Hippocampal formation (tissue), 2 donors: Measurements from ENCODE around the gene TYMP.
"Not testable (repeated sequence)": the region's sequence is repeated elsewhere in the genome, so short reads cannot be mapped to it uniquely, and the experiment has no call there.

ENCODE experiments used
- DNase-seq, 2 donors: peaks; one replicate each; lab custom pipeline; 2025; lab: John Stamatoyannopoulos, UW

TYMP gene

DNA sequence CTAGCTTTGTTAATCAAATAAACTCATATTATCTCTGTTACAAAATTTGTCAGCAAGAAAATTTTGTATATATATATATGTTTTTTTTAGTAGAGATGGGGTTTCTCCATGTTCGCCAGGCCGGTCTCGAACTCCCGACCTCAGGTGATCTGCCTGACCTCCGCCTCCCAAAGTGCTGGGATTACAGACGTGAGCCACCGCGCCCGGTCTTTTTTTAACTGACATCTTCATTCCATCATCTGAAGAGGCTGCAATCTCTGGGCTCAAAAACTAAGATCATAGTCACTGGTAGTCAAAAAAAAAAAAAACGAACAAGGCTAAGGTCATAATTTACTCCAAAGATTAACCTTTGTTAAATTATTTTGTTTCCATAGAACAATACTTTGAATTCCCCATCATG lies 10.6 kb upstream of the TYMP start:
- no peak for DNase-seq

DNA sequence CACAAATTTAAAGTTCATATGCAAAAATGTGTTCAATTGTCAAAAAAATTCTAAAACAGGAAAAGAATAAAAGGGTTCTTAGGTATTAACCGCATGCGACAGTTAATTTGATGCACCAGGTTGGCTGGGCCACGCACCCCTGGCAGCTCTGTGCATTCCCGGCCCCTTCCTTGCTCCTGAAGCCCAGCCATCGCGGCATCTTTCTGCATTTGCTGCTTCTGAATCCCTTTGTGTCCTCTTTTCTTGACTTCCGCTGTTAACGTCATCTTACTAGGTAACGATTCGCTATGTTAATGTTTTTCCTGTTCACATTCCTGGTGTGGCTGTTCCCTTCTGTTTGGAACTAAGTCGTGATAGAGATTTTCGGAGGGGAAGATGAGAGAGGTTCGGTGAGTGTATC lies 8.0 kb upstream of the TYMP start:
- DNase-seq, result no peak

DNA sequence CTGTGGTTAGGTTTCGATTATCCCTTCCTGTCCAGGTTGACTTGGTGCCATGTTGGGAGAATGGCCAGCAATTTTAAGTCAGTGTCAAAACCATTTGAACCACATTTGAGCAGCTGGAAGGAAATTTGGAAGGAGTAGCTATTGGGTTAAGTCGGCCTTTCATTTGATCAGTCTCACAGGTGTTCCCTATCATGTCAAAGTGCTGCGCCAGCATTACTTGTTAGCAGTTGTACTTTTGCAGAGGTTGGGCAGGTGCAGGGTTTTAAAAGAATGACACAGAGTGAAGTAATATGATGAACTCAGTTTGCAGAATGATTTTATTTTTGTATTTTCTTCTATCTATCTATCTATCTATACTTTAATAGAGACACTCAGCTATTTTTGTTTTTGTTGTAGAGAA lies 6.4 kb upstream of the TYMP start:
- DNase-seq, result no peak

DNA sequence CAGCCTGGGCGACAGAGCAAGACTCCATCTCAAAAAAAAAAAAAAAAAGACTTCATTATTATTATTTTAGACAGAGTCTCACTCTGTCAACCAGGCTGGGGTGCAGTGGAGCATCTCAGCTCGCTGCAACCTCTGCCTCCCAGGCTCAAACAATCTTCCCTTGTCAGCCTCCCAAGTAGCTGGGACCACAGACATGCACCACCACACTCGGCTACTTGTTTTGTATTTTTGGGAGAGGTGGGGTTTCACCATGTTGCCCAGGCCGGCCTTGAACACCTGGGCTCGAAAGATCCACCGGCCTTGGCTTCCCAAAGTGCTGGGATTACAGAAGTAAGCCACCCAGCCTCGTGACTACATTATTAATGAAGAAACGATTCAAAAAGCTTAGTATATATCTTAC lies 5.3 kb upstream of the TYMP start:
- no peak for DNase-seq

DNA sequence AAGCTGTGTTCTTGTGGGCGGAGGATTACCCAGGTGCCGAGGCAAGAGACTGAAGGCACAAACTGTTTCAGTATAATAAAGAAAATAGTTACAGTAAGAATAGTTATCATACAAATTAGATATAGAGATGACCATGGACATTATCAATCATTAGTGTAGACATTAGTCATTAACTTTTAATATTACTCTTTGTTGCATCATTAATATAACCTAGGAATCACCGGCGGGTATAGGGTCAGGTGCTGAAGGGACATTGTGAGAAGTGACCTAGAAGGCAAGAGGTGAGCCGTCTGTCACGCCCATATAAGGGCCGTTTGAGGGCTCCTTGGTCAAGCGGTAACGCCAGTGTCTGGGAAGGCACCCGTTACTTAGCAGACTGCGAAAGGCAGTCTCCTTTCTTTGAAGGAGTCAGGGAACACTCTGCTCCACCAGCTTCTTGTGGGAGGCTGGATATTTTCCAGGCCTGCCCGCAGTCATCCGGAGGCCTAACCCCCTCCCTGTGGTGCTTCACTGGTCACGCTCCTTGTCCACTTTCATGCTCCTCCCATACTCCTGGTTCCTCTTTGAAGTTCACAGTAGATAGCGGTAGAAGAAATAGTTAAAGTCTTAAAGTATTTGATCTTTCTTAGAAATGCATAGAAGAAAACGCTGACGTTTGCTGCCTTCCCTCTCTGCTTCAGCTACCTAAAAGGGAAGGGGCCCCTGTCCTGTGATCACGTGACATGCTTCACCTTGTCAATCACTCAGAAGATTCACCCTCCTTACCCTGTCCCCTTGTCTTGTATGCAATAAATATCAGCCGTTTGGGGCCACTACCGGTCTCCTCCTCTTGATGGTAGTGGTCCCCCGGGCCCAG lies 4.3 kb upstream of the TYMP start:
- not testable (repeated sequence) for DNase-seq

DNA sequence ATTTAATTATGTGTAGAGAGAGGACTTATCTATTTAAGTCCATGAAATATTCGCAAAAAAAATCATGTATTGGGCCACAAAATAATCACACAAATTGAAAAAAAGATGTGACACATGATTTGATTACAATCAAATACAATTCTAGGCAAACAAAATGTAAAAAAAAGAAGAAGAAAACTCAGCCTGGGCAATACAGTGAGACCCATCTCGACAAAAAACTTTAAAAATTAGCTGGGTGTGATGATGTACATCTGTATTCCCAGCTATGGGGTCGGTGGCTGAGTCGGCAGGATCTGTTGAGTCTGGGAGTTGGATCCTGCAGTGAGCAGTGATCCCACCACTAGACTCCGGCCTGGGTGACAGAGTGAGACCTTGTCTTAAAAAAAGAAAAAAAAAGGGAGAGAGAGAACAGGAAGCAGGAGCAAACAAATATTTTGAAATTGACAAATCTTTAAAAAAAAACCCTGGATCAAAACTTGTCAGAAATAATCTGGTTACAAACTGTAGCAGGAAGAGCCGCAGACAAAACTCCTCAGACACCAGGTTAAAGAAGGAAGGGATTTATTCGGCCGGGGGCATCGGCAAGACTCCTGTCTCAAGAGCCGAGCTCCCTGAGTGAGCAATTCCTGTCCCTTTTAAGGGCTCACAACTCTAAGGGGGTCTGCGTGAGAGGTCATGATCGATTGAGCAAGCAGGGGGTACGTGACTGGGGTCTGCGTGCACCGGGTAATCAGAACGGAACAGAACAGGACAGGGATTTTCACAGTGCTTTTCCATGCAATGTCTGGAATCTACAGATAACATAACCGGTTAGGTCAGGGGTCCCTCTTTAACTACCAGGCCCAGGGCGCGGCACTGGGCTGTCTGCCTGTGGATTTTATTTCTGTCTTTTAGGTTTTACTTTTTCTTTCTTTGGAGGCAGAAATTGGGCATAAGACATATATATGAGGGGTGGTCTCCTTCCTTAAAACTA lies 3.3 kb upstream of the TYMP start:
- DNase-seq, result no peak

DNA sequence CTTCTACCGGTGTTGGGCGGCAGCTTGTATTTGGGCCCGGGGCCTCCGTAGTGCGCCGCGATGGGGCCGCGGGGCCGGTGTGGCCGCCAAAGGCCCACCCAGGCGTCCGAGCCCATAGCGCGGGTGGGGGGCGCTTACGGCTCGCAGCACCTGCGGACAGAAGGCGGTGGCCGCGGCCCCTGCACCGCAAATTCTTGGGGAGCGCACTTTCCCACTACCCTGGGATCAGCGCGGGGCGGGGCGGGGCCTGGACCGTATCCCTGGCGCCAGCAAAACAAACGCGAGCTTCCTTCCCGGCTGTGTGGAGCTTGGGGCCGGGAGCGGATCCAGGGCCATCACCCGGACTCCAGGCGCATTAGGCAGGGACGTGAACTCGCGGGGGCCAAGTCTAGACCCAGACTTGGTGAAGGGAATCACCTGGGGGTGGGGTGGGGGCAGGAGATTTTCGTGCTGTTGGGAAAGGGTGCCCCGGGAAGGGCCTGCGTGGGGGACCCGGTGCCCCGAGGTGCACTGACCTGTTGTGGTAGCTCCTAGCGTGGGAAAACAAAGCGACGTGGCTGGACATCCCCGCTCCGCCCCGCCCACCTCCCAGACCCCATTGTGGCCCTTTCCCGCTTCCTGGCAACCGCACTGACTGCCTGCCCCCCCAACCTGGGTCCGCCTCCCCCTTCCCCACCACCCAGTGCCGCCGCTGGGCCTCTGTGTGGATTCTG lies 2.3 kb upstream of the TYMP start:
- no peak for DNase-seq

DNA sequence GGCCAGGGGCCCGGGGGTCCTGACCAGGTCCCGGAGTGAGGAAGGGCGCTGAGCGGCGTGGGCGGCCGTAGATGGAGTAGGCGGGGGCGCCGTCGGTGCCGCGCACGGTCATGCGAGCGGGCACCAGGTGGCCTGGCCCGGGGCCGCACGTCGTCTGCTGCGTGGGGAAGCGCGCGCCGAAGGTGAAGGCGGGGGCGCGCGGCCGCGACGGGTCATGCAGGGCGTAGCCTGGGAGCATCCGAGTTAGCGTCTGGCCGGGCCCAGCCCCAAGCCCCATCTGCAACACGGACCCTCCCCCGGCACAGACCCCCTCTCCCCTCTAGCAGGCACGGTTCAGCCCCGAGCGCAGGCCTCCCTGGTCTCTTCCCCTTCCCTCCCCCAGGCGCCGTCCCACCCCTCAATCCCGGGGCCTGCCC lies 1.7 kb upstream of the TYMP start:
- DNase-seq, result no peak

DNA sequence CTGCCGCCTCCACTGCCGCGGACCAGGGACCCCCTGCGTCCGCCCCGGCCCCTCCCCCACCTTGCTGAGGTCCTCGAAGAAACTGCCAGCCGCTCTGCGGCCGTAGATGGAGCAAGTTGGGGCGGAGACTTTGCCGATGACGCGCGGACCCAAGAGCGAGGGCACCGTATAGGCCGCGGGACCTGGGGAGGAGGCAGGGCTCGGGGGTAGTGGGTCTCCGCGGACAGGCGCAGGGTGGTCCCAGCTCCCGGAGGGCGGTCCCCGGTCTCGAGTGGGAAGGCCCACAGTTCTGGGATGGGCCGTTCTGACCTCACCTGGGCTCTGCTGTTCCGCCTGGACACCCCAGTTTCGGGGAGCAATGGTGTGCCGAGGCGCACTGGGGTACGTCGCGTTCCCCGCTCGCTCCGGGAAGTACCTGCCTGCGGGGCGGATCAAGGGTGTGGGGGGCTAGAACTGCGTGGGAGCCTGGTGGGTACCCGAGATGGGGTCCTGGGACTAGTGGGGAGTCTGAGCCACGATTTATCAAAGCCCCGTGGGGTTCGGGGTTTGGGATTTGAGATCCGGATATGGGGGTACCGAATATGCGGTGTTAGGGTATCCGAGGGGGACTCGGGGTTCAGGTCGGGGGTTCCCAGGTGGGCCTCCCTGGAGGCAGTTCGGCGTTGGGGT lies 1.2 kb upstream of the TYMP start:
- DNase-seq, result no peak

DNA sequence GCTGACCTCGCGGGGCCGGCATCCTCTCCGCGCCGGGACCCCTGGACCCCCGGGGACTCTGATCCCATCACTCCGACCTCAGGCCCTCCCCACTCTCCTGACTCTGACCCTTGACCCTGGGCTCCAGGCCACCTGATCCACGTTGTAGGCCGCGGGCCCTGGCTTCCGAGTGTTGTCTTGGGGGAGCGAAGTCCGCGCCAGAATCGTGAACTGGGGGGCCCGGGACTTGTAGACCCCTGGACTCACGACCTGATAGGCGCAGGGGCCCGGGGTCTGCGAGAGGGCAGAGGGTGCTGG lies 716 bp upstream of the TYMP start:
- DNase-seq, result no peak

DNA sequence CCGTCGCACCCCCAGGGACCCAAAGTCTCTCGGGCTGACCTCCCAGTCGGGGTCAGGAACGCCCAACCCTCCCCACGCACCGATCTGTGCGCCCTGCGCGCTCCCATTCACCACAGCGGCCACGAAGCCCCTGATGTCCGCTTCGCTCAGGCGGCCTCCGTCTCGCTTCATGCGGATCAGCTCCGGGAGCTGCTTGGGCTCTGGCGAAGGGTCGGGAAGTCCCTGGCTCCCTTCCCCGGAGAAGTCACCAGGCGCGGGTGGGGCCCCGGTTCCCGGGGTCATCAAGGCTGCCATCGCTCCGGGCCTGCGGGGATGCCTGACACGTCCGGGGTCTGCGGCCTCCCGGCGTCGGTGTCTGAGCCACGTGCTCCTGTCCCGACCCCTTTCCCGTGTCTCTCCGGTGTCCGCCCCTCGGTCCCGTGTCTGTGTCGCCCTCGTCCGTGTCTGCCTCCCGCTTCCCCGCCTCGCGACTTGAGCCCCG lies 356 bp downstream of the TYMP start:
- no peak for DNase-seq

DNA sequence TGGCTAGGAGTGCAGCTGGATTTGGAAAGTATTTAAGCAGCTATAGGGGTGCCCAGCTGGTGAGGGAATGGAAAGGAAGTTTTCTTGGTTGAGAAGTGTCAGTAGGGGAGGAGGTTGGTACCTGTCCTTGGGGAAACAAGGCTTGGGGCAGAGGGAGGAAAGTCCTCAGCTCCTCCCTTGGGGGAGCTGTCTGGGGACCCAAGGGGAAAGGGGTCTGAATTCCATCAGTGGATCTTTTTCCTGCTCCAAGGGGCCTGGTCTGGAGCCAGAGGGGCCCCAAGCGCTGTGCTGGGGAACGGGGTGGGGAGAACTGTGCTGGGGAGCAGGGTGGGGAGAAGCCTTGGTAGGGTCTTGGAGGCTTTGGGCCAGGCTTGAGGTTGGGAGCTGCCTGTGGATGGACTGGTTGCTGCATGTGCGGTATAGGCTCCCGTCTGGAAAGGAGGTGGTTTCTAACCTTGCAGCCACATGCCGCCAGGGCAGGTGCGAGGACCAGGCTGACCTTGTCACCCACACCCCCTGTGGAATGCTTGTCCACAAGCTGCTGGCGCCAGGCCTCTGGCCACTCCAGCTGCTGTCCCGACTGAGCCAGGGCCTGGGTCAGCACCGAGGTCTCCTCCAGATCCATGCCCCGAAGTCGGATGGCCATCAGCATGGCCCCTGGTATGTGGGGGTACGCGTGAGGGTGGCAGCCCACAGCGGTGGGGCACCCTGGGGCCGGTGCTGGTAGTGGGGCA lies 963 bp downstream of the TYMP start:
- no peak for DNase-seq

DNA sequence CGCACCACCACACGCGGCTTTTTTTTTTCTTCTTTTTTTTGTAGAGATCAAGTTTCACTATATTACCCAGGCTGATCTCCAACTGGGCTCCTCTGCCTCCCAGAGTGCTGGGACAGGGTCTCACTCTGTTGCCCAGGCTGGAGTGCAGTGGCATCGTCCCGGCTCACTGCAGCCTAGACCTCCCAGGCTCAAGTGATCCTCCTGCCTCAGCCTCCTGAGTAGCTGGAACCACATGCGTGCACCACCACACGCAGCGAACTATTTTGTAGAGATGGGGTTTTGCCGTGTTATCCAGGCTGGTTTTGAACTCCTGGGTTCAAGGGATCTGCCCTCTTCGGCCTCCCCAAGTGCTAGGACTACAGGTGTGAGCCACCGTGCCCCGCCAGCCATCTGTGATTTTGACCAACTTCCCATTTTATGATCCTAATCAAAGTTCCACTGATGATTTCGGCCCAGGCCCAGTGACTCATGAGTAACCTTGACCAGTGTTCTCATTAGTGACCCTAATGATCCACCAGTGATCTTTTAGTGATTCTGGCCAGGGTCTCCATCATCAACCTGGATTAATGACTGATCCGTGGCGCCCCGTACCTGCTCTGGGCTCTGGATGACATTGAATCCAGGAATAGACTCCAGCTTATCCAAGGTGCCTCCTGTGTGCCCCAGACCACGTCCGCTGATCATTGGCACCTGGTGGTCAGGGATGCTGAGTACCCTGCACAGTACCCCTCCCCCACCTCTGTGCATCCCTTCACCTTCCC lies 1.7 kb downstream of the TYMP start:
- DNase-seq, result no peak

DNA sequence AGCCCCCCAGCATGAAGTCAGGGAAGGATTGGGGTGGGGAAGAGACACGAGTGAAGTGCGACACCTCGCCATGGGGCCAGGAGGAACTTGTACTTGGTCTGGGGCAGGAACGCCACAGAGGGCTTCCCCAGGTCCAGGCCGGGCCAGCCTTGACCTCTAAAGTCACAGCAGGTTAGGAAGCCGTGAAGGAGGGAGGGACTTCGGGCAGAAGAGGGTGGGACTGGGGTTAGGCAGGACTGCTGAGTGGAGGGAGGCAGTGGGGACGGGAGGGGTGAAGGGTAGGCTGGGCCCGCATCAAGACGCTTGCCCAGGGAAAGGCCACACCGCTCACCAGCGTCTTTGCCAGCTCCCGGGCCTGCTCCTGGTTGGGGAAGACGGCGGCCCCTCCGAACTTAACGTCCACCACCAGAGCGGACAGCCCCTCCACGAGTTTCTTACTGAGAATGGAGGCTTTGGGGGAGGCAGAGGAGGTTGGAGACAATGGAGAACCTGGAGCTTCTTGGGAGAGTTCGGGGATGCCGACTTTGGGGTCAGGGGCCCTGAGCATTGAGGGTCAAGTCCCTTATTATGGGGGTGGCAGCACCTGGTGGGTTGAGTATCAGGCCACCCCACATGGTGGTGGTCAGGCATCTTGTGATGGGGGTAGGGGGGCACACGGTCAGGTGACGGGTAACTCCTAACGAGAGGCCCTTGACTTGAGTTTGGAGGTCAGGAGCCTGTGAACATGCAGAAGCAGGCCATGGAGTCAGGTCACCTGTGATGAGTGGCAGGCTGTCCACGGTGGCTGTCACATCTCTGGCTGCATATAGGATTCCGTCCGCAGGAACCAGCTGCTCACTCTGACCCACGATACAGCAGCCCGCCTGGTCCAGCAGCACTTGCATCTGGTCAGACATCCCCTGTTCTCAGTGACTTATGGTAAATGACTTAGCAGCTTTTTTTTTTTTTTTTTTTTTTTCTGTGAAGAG lies 2.7 kb downstream of the TYMP start:
- no peak for DNase-seq

DNA sequence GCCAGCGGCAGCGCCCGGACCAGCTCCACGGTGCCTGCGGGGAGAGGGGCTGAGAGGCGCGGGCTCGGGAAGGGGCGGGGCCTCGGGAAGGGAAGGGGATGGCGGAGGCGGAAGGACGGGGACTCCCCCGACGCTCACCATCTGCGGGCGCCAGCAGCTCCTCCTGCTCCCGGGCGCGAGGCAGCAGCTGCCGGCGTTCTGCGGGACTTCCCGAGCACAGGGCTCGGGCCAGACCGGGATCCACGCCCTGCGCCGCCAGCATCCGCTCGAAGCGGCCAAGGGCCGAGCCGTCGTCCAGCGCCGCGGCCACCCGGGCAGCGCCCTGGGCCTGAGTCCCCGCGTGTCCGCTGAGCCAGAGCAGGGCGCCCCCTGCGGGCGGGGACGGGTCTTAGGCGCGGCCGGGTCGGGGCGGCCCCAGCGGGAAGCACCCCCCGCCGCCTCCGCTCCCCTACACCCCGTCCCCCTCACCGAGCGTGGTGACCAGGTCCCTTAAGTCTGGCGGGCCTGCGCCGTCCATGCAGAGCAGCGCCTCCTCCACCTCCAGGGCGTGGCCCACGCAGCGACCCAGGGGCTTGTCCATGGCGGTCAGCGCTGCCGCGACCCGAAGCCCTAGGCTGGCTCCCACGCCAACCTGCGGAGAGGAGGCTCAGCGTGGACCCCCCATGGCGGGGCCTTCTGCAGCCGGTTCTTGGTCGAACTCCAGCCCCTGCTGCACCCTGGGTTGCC lies 3.5 kb downstream of the TYMP start:
- DNase-seq, result peak; percentile 59 to 77

DNA sequence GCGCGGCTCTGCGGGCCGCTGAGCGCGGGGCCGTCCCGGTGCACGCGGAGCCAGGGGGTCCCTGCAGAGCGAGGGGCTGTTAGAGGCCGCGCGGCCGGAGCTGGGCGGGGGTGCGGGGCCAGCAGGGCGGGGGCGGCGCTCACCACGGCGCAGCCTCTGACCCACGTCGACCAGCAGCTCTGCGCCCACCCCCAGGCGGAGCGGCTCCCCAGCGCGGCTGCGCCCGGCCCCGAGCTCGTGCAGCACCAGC lies 4.0 kb downstream of the TYMP start:
- DNase-seq, result no peak

DNA sequence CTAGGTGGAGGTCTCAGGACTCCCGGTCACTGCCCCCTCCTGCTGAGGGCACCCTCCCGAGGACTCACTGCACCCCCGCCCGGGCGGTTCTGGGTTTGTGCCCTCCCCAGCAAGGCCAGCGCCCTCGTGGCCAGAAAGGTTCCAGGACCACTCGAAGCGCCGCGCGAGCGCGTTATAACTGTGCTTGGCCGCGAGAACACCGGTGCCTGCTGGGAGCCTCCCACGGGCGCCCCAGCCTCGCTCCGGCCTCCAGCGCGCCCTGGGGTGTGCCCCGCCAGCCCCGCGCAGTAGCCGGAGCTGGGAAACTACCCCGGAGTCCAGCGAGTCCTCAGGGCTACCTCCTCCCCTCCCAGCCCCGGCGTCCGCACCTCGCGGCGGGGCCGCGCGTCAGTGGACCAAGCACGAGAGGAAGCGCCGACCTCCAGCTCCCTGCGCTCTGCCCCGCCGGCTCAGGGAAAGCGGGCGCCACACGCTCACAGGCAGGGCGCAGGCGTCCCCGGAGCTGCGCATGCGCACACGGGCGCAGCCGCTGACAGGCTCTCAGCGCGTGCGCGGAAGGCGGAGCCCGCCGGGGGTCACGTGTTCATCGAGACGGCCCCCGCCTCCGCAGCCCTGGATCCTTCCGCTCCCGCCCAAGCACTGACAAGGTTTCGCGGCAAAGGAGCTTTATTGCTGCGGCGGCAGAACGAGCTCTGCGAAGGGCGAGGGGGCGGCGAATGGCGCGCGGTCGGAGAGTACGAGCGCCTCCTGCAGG lies 4.5 kb downstream of the TYMP start, which contains the start of gene SCO2:
SCO2 (minus strand) TSS at position 495 of the 754 bp plus-strand sequence. CDS start 1,187 bp downstream, outside the sequence.
- DNase-seq, result peak; percentile 88 to 89

DNA sequence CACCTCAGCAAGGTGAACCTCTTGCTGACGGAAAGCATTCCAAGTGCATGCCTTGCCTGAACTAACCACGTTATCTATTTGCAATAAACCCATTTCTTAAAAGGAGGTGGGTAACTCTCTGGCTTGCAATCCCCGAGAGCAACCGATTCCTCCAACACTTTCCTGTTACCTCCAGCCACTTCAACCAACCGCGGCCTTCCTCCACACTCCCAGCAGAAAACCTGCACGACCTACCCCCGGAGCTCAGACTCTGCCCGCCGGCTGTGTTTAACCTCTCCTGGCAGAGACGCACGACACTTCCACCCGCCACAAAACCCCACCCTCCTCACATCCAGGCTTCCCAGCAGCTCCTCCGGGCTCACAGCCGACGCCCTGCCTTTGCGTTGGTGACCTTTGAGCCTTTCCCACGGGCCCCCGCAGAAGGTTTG lies 5.1 kb downstream of the TYMP start:
- no peak for DNase-seq
